PFSK-1 (cell line): ENCODE data around the gene GPD1L.

Source experiments
- POLR2AphosphoS5 ChIP-seq: IDR thresholded peaks from 2 replicates; pipeline ENCODE4 v1.6.1; 2012; ENCODE audit warnings: low read depth, mild to moderate bottlenecking, control low read depth, low read length, moderate library complexity
- REST ChIP-seq, 2 experiments: IDR thresholded peaks; 2 replicates each; pipeline versions ENCODE4 v1.6.1 to v1.8.0; 2011 to 2012; ENCODE audit warnings: low read depth in 2 of 2, low read length in 2 of 2, control low read depth in 1 of 2, inconsistent platforms in 1 of 2, mild to moderate bottlenecking in 1 of 2, moderate library complexity in 1 of 2; ENCODE audit not compliant: insufficient read depth in 1 of 2

GRCh38 chr3:32166654-32167053 is 60.2 kb downstream of the GPD1L start:
- TF ChIP-seq POLR2AphosphoS5 (no peak), REST (IDR thresholded peaks at IDR 0.05; ENCODE audit: insufficient read depth in 1 of 2, low read depth in 2 of 2, low read length in 2 of 2) (no peak)
